Panc1 (cell line): Measurements from ENCODE around the gene ZCCHC10. TPM values are rescaled to one million over a fixed set of nuclear protein-coding genes. Genes with fewer than 3 reads are reported as not detected.
"Not testable (repeated sequence)": the region's sequence is repeated elsewhere in the genome, so short reads cannot be mapped to it uniquely, and the experiment has no call there.

Experiments used
- ATAC-seq: fragments of 200-7000 bp; cut with Tn5 transposase; 2 replicates; pipeline ENCODE4 v1.9.1; 2020; ENCODE audit warnings: mild to moderate bottlenecking, moderate library complexity
- BruUV-seq: library from RNA; stranded (reverse); fragments of 400-500 nt; replicated peaks from 2 replicates; lab custom pipeline; 2021; lab: Mats Ljungman, UMichigan
- CTCF ChIA-PET: fragments of 300-600 bp; sonication (Branson Sonifier 250); formaldehyde crosslinking; loops from one replicate; lab custom pipeline; 2022; ENCODE audit warnings: antibody characterized with exemption; lab: Charles Lee
- POLR2A ChIA-PET: fragments of 300-600 bp; sonication (Branson Sonifier 250); formaldehyde crosslinking; loops from one replicate; lab custom pipeline; 2022; ENCODE audit warnings: antibody characterized with exemption; lab: Charles Lee
- DNase-seq: peaks from one replicate; pipeline ENCODE4 v3.0.0-alpha.2; 2010; ENCODE audit warnings: low read depth, low spot score
- H3K27ac ChIP-seq: 2 replicates; pipeline ENCODE4 v1.5.1; 2011; ENCODE audit warnings: mild to moderate bottlenecking, low read length, inconsistent platforms
- H3K27me3 ChIP-seq: fragments of 200-500 bp; sonication (Bioruptor generic); 2 replicates; pipeline ENCODE4 v1.6.0; 2014; ENCODE audit warnings: low read length, inconsistent platforms; ENCODE audit not compliant: control insufficient read depth, insufficient read depth
- H3K36me3 ChIP-seq: fragments of 200-500 bp; sonication (Bioruptor generic); 2 replicates; pipeline ENCODE4 v1.5.1; 2014; ENCODE audit warnings: inconsistent platforms, mild to moderate bottlenecking, low read length, moderate library complexity; ENCODE audit not compliant: control insufficient read depth, insufficient read depth
- H3K4me1 ChIP-seq: 2 replicates; pipeline ENCODE4 v1.5.1; 2011; ENCODE audit warnings: inconsistent platforms, mild to moderate bottlenecking, low read length, moderate library complexity; ENCODE audit not compliant: control insufficient read depth, insufficient read depth
- H3K4me3 ChIP-seq, 2 experiments: 2 replicates each; pipeline ENCODE4 v1.5.1; 2011 to 2012; ENCODE audit warnings: low read depth in 2 of 2, low read length in 2 of 2, mild to moderate bottlenecking in 2 of 2, inconsistent platforms in 1 of 2, moderate library complexity in 1 of 2
- H3K9me3 ChIP-seq: fragments of 200-500 bp; sonication (Bioruptor generic); 2 replicates; pipeline ENCODE4 v1.5.1; 2014; ENCODE audit warnings: low read depth, mild to moderate bottlenecking, inconsistent platforms, low read length, moderate library complexity; ENCODE audit not compliant: control insufficient read depth, insufficient read depth
- CTCF ChIP-seq: fragments of 450-650 bp; IDR thresholded peaks from 2 replicates; pipeline ENCODE4 v1.5.1; 2017; ENCODE audit warnings: mild to moderate bottlenecking
- POLR2AphosphoS5 ChIP-seq: IDR thresholded peaks from 2 replicates; pipeline ENCODE4 v1.6.1; 2012; ENCODE audit warnings: mild to moderate bottlenecking, low read depth, low read length, moderate library complexity
- REST ChIP-seq, 2 experiments: IDR thresholded peaks; 2 replicates each; pipeline ENCODE4 v1.6.1; 2011 to 2012; ENCODE audit warnings: low read depth in 2 of 2, control low read depth in 1 of 2, low read length in 1 of 2, mild to moderate bottlenecking in 1 of 2, moderate library complexity in 1 of 2; ENCODE audit not compliant: insufficient read depth in 1 of 2
- SIN3A ChIP-seq: IDR thresholded peaks from 2 replicates; pipeline ENCODE4 v1.6.1; 2012; ENCODE audit warnings: low read depth, mild to moderate bottlenecking, low read length, moderate library complexity, borderline replicate concordance; ENCODE audit not compliant: insufficient read depth
- TCF7L2 ChIP-seq: IDR thresholded peaks from 2 replicates; pipeline ENCODE4 v1.6.1; 2011; ENCODE audit warnings: mild to moderate bottlenecking, low read depth, low read length, inconsistent platforms
- in situ Hi-C: cut with HindIII; loops from 2 replicates; pipeline ENCODE4 v1.10.0; 2016; ENCODE audit warnings: low sequenced_read_pairs, low pct_unique_long_range_greater_than_20kb
- intact Hi-C: fragments of 100-400 bp; cut with micrococcal nuclease; formaldehyde crosslinking; loops from one replicate; pipeline ENCODE4 v1.10.0; 2022; ENCODE audit not compliant: unreplicated experiment
- total RNA-seq: library from RNA; stranded (reverse); gene quantifications from one replicate; pipeline ENCODE4 v1.2.1, GENCODE V29; 2021; ENCODE audit not compliant: unreplicated experiment

The ZCCHC10 gene
- total RNA-seq, 1 experiment from 2014 or later = 30.8 TPM

- TF ChIP-seq POLR2AphosphoS5 (no peak), TCF7L2 (no peak), CTCF (no peak), SIN3A (no peak), REST (IDR thresholded peaks at IDR 0.05; ENCODE audit: insufficient read depth in 1 of 2, low read depth in 2 of 2, low read length in 1 of 2) (no peak)
- in situ Hi-C loops = no loop called here
- TSS peak; percentile 75 for BruUV-seq
- no peaks in the 10 kb centered on the region for H3K27me3 ChIP-seq
- H3K9me3 ChIP-seq = no peaks in the 10 kb centered on the region
- intact Hi-C loops = loop anchor here (5.0 kb wide), 1 partner anchor 90 kb away; the partner anchor contains the start of gene HSPA4
- peaks cover 12% of the 10 kb centered on the region for H3K4me1 ChIP-seq
- ATAC-seq = no peak
- DNase-seq = no peak
- ChIA-PET POLR2A (interaction anchor here (0.6 to 1.0 kb wide), 5 partner anchors 33 to 248 kb away, joined by 3 to 4 read pairs (median 3); partner anchors contain the start of genes GDF9 and UQCRQ), CTCF (no interaction called here)
- H3K4me3 ChIP-seq = peak overlapping the region; percentile 79 to 86
- H3K27ac ChIP-seq = peak overlapping the region; percentile 96
- no peaks in the 10 kb centered on the region; the same call in 1 of the 2 replicates for H3K36me3 ChIP-seq
Observed at GRCh38 chr5:132961887-132962286, 64.5 kb downstream of the ZCCHC10 start.

GRCh38 chr5:132961123-132961815, 65.1 kb downstream of the ZCCHC10 start:
- CTCF ChIA-PET, DNase-seq, BruUV-seq, H3K9me3 ChIP-seq, H3K36me3 ChIP-seq, in situ Hi-C loops, ATAC-seq, H3K27me3 ChIP-seq: not testable (repeated sequence)
- Histone ChIP-seq H3K4me3 (peak overlapping the region; percentile 79 to 86), H3K4me1 (peaks cover 12% of the 10 kb centered on the region), H3K27ac (peak overlapping the region; percentile 96)
- intact Hi-C loops = loop anchor here (5.0 kb wide), 1 partner anchor 91 kb away; the partner anchor contains the start of gene HSPA4
- POLR2A ChIA-PET = interaction anchor here (0.6 kb wide), 3 partner anchors 32 to 95 kb away, joined by 3 to 4 read pairs (median 4); partner anchors contain the start of genes GDF9 and UQCRQ

GRCh38 chr5:132956166-132956799, 70.1 kb downstream of the ZCCHC10 start:
- DNase-seq, in situ Hi-C loops, H3K4me1 ChIP-seq, ATAC-seq, H3K4me3 ChIP-seq, H3K27me3 ChIP-seq, H3K27ac ChIP-seq, POLR2A ChIA-PET, intact Hi-C loops, H3K9me3 ChIP-seq, H3K36me3 ChIP-seq, BruUV-seq: not testable (repeated sequence)
- CTCF ChIA-PET = interaction anchor here (0.7 kb wide), 1 partner anchor 649 kb away, joined by 6 read pairs; no protein-coding TSS in a partner anchor
